LNCaP clone FGC (cell line): ENCODE data around the gene NEDD4L.
"Not testable (repeated sequence)": the region's sequence is repeated elsewhere in the genome, so short reads cannot be mapped to it uniquely, and the experiment has no call there.

Experiments
- DNase-seq: peaks from one replicate; pipeline ENCODE4 v3.0.0-alpha.2; 2011; ENCODE audit warnings: low read depth
- H3K4me3 ChIP-seq: 2 replicates; pipeline ENCODE4 v1.5.1; 2011; ENCODE audit warnings: mild to moderate bottlenecking, low read depth, low read length, control low read depth
- TF ChIP-seq, protein P1 (sequence below): IDR thresholded peaks from 2 replicates; pipeline ENCODE4 v1.5.1; 2012; ENCODE audit warnings: mild to moderate bottlenecking; ENCODE audit not compliant: control insufficient read depth, insufficient read depth; ENCODE audit errors: extremely low read depth

NEDD4L gene

DNA sequence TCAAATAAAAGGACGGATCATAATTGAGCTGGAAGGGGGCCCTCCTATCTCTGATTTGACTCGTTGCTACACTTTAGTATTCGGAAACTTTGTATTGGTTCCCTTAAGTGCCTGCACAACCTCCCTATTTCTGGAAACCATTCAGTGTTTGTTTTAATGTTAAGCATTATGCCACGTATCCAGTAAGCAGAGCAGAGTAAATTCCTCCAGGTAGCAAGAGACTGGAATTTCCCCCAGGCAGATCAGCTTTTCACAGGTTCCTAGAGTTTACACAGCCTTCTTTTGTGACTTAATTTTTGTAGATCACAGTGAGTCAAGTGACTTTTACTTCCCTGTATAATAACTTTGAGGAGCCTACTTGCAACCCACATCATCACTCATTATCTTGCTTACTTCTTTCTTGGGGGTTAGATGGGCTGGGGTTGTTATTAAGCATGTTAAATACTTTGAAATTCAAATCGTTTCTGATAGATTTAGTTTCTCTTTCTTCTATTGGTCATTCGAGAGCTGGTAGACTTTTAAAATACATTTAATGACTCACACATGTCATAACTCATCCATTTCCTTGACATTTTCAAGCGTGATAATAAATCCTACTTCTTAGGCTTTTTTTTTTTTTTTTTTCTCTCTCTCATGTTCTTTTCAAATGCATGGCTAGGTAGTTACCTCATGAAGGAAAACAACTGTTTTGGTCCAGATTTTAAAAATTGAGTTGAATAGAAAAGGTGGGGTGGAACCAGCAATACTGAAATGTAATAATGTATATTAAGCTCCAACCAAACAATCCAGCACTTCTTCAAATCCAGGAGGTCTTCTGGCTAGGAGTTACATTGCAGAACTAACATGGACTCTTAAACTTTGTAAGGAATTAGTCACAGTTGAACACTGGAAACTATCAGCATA is 219.3 kb downstream of the NEDD4L start:
- TF ChIP-seq, protein P1, sequence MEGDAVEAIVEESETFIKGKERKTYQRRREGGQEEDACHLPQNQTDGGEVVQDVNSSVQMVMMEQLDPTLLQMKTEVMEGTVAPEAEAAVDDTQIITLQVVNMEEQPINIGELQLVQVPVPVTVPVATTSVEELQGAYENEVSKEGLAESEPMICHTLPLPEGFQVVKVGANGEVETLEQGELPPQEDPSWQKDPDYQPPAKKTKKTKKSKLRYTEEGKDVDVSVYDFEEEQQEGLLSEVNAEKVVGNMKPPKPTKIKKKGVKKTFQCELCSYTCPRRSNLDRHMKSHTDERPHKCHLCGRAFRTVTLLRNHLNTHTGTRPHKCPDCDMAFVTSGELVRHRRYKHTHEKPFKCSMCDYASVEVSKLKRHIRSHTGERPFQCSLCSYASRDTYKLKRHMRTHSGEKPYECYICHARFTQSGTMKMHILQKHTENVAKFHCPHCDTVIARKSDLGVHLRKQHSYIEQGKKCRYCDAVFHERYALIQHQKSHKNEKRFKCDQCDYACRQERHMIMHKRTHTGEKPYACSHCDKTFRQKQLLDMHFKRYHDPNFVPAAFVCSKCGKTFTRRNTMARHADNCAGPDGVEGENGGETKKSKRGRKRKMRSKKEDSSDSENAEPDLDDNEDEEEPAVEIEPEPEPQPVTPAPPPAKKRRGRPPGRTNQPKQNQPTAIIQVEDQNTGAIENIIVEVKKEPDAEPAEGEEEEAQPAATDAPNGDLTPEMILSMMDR, result no peak
- peak; percentile 70 for DNase-seq

DNA sequence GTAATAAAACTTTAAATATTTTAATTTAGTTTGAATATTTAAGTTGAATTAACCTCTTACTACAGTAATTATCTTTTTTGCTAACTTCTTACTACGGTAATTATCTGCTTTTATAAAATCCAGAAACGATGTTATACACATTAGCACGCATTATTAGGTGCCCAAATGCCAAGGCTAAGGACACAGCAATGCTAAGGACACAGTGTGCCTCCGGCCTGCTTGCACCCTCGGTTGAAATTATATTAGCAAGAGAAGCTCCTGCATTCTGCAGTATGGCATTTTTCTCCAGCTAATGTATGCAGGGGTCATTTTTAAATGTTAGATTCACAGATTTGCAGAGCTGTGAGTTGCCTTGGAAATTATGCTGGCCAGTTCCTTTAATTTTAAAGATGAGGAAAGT is 220.0 kb downstream of the NEDD4L start:
- DNase-seq, result no peak
- TF ChIP-seq, protein P1, result no peak
- H3K4me3 ChIP-seq, result no peak overlapping the region

More for the DNA sequence above, 219.3 kb downstream of the NEDD4L start:
- no peak overlapping the region; the same call in 1 of the 2 replicates for H3K4me3 ChIP-seq

DNA sequence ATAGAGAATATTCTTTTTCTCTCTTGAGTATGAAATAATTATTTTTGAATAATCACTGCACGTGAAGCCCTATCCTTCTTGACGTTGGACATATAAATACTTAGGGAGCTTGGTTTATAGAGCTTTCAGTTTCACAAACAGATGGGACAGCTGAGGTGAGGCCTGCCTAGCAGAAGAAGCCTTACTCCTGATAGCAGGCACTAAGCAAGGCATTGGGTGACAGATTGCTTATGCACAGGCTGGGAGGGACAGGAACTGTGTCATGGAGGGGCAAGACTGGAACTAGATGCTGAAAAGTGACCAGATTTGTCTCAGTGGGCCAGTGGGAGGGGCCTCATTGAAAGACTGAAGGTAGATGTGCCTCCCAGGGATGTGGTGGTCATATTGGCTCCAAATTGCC is 220.8 kb downstream of the NEDD4L start:
- TF ChIP-seq, protein P1, result no peak
- no peak overlapping the region for H3K4me3 ChIP-seq
- no peak for DNase-seq

DNA sequence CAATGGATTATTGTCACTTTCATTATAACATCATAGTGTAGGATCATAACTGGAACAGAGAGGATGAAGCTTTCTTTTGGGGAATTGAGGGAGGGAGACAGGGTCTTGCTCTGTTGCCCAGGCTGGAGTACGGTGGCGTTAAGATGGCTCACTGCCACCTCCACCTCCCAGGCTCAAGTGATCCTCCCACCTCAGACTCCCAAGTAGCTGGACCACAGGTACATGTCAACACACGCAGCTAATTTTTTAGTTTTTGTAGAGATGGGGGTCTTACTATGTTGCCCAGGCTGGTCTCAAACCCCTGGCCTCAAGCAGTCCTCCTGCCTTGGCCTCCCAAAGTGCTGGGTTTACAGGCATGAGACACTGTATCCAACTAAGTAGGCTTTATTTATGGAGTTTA is 221.5 kb downstream of the NEDD4L start:
- DNase-seq, H3K4me3 ChIP-seq: not testable (repeated sequence)

DNA sequence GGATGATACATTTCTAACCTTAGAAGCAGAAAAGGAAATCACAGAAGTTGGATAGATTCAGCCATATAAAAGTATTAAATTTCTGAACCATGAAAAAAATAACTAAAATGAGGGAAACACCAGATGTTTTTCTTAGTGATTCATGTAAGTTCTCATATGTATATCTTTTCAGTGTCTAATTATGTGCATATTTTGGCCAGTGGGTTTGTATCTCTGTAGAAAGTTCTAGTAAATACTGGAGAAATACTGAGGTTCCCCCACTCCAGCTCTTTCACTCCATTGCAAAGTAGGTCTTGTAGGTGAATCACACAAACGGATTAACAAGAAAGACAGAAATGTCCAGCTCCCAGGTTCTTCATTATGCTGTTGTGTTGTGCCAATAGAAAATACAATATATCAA is 222.3 kb downstream of the NEDD4L start:
- no peak overlapping the region for H3K4me3 ChIP-seq
- no peak for DNase-seq
- TF ChIP-seq, protein P1, result no peak

DNA sequence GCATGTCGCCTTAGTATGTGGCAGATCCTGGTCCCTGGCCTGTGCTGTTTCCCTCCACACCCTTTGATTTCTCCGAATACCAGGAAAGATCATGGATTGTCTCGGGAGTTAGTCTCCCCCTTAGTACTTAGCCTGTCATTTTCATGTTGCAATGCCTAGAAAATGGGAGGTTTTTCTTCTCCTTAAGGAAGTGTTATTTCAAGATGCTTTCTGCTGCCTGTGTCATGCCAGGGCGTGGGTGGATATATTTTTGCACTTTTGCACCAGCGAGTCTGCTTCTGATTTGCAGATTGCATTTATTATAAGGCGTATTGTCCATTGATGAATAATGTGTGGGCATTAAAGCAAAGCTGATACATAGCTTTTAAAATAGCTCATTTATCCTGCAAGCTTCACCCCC is 223.5 kb downstream of the NEDD4L start:
- TF ChIP-seq, protein P1, result no peak
- no peak overlapping the region for H3K4me3 ChIP-seq
- DNase-seq, result no peak

DNA sequence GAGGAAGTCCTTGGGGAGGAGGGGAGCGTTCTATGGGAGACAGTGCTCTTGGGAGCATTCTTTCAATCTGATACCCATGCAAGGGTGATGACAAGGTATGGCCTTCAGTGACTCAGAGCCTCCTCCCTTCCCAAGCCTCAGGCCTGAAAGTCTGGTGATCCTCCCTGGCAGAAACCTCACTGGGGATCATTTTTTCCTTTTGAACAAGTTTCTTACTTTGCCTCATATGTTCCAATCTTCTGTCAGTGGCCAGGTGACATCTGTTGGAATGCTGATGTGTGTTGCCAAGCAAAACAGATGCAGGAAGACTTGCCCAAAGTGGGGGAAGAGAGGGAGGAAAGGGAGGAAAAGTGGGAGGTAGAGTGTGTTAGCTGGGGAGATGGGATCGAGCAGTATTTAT is 224.8 kb downstream of the NEDD4L start:
- H3K4me3 ChIP-seq, result no peak overlapping the region
- DNase-seq, result no peak
- TF ChIP-seq, protein P1, result no peak
